SU-DHL-6 (cell line): Measurements from ENCODE around the gene CNOT4.

ENCODE experiments used
- EZH2phosphoT487 ChIP-seq: fragments of 200-600 bp; sonication (generic), shearing (Covaris generic); conservative IDR thresholded peaks from 2 replicates; pipeline ENCODE4 v1.6.1; 2018; ENCODE audit warnings: mild to moderate bottlenecking, antibody characterized with exemption, low read length, moderate library complexity, mixed read lengths
- TF ChIP-seq, protein P1 (sequence below): fragments of 200-600 bp; sonication (generic); IDR thresholded peaks from one replicate; pipeline ENCODE4 v1.5.1; 2017; ENCODE audit warnings: antibody characterized with exemption, mild to moderate bottlenecking, low read length, moderate library complexity; ENCODE audit not compliant: insufficient read depth, poor library complexity, severe bottlenecking

DNA sequence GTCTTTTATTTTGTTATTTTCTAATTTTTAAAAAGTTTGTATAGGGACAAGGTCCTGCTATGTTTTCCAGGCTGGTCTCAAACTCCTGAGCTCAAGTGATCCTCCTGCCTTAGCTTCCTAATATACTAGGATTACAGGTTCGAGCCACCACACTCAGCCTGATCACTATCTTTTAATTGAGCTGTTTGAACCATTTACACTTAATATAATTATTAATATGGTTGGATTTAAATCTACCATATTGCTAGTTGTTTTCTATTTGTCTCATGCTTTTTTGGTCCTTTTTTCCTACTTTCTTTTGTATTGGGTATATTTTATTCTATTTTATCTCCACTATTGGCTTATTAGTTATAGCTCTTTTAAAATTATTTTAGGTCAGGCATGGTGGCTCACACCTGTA lies 13.2 kb upstream of the CNOT4 start:
- TF ChIP-seq, protein P1, sequence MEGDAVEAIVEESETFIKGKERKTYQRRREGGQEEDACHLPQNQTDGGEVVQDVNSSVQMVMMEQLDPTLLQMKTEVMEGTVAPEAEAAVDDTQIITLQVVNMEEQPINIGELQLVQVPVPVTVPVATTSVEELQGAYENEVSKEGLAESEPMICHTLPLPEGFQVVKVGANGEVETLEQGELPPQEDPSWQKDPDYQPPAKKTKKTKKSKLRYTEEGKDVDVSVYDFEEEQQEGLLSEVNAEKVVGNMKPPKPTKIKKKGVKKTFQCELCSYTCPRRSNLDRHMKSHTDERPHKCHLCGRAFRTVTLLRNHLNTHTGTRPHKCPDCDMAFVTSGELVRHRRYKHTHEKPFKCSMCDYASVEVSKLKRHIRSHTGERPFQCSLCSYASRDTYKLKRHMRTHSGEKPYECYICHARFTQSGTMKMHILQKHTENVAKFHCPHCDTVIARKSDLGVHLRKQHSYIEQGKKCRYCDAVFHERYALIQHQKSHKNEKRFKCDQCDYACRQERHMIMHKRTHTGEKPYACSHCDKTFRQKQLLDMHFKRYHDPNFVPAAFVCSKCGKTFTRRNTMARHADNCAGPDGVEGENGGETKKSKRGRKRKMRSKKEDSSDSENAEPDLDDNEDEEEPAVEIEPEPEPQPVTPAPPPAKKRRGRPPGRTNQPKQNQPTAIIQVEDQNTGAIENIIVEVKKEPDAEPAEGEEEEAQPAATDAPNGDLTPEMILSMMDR, result no peak
- no peak for TF ChIP-seq EZH2phosphoT487
